Naive thymus-derived CD4-positive, alpha-beta T cell (primary cell): ENCODE results near the gene SYNPO2L. TPM values are rescaled to one million over a fixed set of nuclear protein-coding genes. Genes with fewer than 3 reads are reported as not detected.
"Not testable (repeated sequence)": the region's sequence is repeated elsewhere in the genome, so short reads cannot be mapped to it uniquely, and the experiment has no call there.

Source experiments
- ATAC-seq: fragments of 150-1000 bp; cut with Tn5 transposase; 2 replicates; pipeline ENCODE4 v1.10.0; 2021; ENCODE audit warnings: mild to moderate bottlenecking, moderate library complexity
- CTCF ChIA-PET: fragments of 350-600 bp; sonication (Branson Sonifier 250); formaldehyde crosslinking; loops from one replicate; lab custom pipeline; 2021; ENCODE audit warnings: antibody characterized with exemption; lab: Charles Lee
- POLR2A ChIA-PET: fragments of 350-600 bp; sonication (Branson Sonifier 250); formaldehyde crosslinking; loops from one replicate; lab custom pipeline; 2021; ENCODE audit warnings: antibody characterized with exemption, inconsistent platforms; lab: Charles Lee
- DNase-seq, 9 donors: peaks; one replicate each; pipeline versions ENCODE4 v3.0.0 to v3.0.0-alpha.2; 2020 to 2022; ENCODE audit warnings: mixed read lengths in 1 of 9
- H3K27ac ChIP-seq: one replicate; pipeline ENCODE4 v1.7.0; 2013; ENCODE audit warnings: mild to moderate bottlenecking, low read depth, low read length, moderate library complexity
- H3K27me3 ChIP-seq, 2 donors: one replicate each; pipeline ENCODE4 v1.7.0; 2013; ENCODE audit warnings: low read length in 2 of 2, mild to moderate bottlenecking in 2 of 2, moderate library complexity in 2 of 2; ENCODE audit not compliant: control insufficient read depth in 2 of 2, insufficient read depth in 2 of 2
- H3K36me3 ChIP-seq, 3 experiments: 1 replicate in 2 of 3; 2 replicates in 1 of 3; pipeline ENCODE4 v1.7.0; 2013; ENCODE audit warnings: low read length in 3 of 3, mild to moderate bottlenecking in 3 of 3, moderate library complexity in 1 of 3; ENCODE audit not compliant: insufficient read depth in 3 of 3, control insufficient read depth in 2 of 3
- H3K4me1 ChIP-seq, 2 donors: one replicate each; pipeline ENCODE4 v1.7.0; 2013; ENCODE audit warnings: low read length in 2 of 2, mild to moderate bottlenecking in 2 of 2, moderate library complexity in 1 of 2; ENCODE audit not compliant: control insufficient read depth in 2 of 2, insufficient read depth in 2 of 2
- H3K4me3 ChIP-seq: 2 replicates; pipeline ENCODE4 v1.7.0; 2013; ENCODE audit warnings: mild to moderate bottlenecking, low read length
- H3K9me3 ChIP-seq, 3 experiments: 1 replicate in 2 of 3; 2 replicates in 1 of 3; pipeline ENCODE4 v1.7.0; 2013; ENCODE audit warnings: low read length in 3 of 3; ENCODE audit not compliant: control insufficient read depth in 2 of 3
- H3K27ac Mint-ChIP-seq, 9 donors: one replicate each; pipeline ENCODE4 v1.8.0; 2020 to 2022; ENCODE audit warnings: mixed read lengths in 9 of 9, mild to moderate bottlenecking in 8 of 9, moderate library complexity in 5 of 9, inconsistent platforms in 2 of 9
- H3K27me3 Mint-ChIP-seq, 5 donors: one replicate each; pipeline ENCODE4 v1.8.0; 2021 to 2022; ENCODE audit warnings: mixed read lengths in 5 of 5, mild to moderate bottlenecking in 1 of 5
- H3K36me3 Mint-ChIP-seq, 5 donors: one replicate each; pipeline ENCODE4 v1.8.0; 2020 to 2022; ENCODE audit warnings: mixed read lengths in 5 of 5, mild to moderate bottlenecking in 3 of 5, inconsistent platforms in 1 of 5
- H3K4me1 Mint-ChIP-seq, 7 donors: one replicate each; pipeline ENCODE4 v1.8.0; 2020 to 2022; ENCODE audit warnings: mixed read lengths in 7 of 7, mild to moderate bottlenecking in 3 of 7, inconsistent platforms in 1 of 7
- H3K4me3 Mint-ChIP-seq, 10 donors: one replicate each; pipeline ENCODE4 v1.8.0; 2020 to 2022; ENCODE audit warnings: mild to moderate bottlenecking in 10 of 10, mixed read lengths in 10 of 10, moderate library complexity in 6 of 10, inconsistent platforms in 2 of 10
- H3K9me3 Mint-ChIP-seq, 11 donors: one replicate each; pipeline ENCODE4 v1.8.0; 2020 to 2022; ENCODE audit warnings: mixed read lengths in 11 of 11, mild to moderate bottlenecking in 4 of 11, inconsistent platforms in 1 of 11, moderate library complexity in 1 of 11
- intact Hi-C, 2 donors: fragments of 100-400 bp; cut with micrococcal nuclease; formaldehyde crosslinking; loops; one replicate each; pipeline ENCODE4 v1.15.1; 2023
- polyA plus RNA-seq, 2 donors: library from polyadenylated mRNA; unstranded; fragments of 300-500 nt; fragmentation: Illumina TruSeq; gene quantifications; one replicate each; pipeline ENCODE4 v1.2.3, GENCODE V29; 2021
- total RNA-seq, 6 experiments: library from RNA in 5 of 6; stranded (reverse) in 5 of 6; gene quantifications; 1 replicate in 5 of 6; 2 replicates in 1 of 6; pipeline ENCODE4 v1.2.3 and lab custom pipeline; 2021 to 2026

SYNPO2L gene
- total and polyA plus RNA-seq, 7 experiments from 2014 or later: 0.08 to 0.12 TPM; not detected in 5

- DNase-seq, H3K4me3 Mint-ChIP-seq, H3K4me3 ChIP-seq, H3K4me1 Mint-ChIP-seq, H3K27ac ChIP-seq, H3K9me3 ChIP-seq, CTCF ChIA-PET, H3K27ac Mint-ChIP-seq, intact Hi-C loops, H3K27me3 ChIP-seq, H3K27me3 Mint-ChIP-seq, ATAC-seq, H3K9me3 Mint-ChIP-seq, H3K36me3 ChIP-seq, H3K4me1 ChIP-seq, POLR2A ChIA-PET: not testable (repeated sequence)
- peaks cover 0 to 18% (median 5%) of the 10 kb centered on the region in 5 donors for H3K36me3 Mint-ChIP-seq
Observed at GRCh38 chr10:73687641-73688040, 31.8 kb upstream of the SYNPO2L start.

GRCh38 chr10:73674546-73674945, 18.7 kb upstream of the SYNPO2L start:
- H3K36me3 ChIP-seq, H3K4me3 Mint-ChIP-seq, H3K9me3 Mint-ChIP-seq, CTCF ChIA-PET, POLR2A ChIA-PET, H3K4me1 Mint-ChIP-seq, H3K9me3 ChIP-seq, intact Hi-C loops, H3K27ac ChIP-seq, H3K4me1 ChIP-seq, H3K36me3 Mint-ChIP-seq, DNase-seq, H3K27me3 ChIP-seq, H3K27ac Mint-ChIP-seq, ATAC-seq, H3K4me3 ChIP-seq, H3K27me3 Mint-ChIP-seq: not testable (repeated sequence)

- intact Hi-C loops, H3K27ac ChIP-seq, H3K27me3 ChIP-seq, ATAC-seq, DNase-seq, H3K9me3 ChIP-seq, H3K36me3 ChIP-seq, CTCF ChIA-PET, H3K27ac Mint-ChIP-seq, H3K27me3 Mint-ChIP-seq, H3K4me3 Mint-ChIP-seq, H3K4me1 ChIP-seq, H3K4me1 Mint-ChIP-seq, H3K4me3 ChIP-seq, H3K36me3 Mint-ChIP-seq, POLR2A ChIA-PET, H3K9me3 Mint-ChIP-seq: not testable (repeated sequence)
Observed at GRCh38 chr10:73668378-73668777, 12.5 kb upstream of the SYNPO2L start.

- H3K36me3 ChIP-seq, H3K27me3 Mint-ChIP-seq, H3K9me3 Mint-ChIP-seq, H3K4me3 Mint-ChIP-seq, H3K27ac ChIP-seq, H3K36me3 Mint-ChIP-seq, H3K27ac Mint-ChIP-seq, intact Hi-C loops, POLR2A ChIA-PET, H3K27me3 ChIP-seq, H3K9me3 ChIP-seq, H3K4me1 ChIP-seq, H3K4me1 Mint-ChIP-seq, H3K4me3 ChIP-seq, CTCF ChIA-PET, DNase-seq, ATAC-seq: not testable (repeated sequence)
Observed at GRCh38 chr10:73666153-73666809, 10.5 kb upstream of the SYNPO2L start.

- H3K36me3 ChIP-seq, H3K36me3 Mint-ChIP-seq, H3K27me3 ChIP-seq, intact Hi-C loops, H3K27me3 Mint-ChIP-seq, H3K4me1 ChIP-seq, POLR2A ChIA-PET, ATAC-seq, H3K9me3 Mint-ChIP-seq, H3K9me3 ChIP-seq, CTCF ChIA-PET, H3K27ac Mint-ChIP-seq, H3K27ac ChIP-seq, H3K4me1 Mint-ChIP-seq, H3K4me3 Mint-ChIP-seq, H3K4me3 ChIP-seq, DNase-seq: not testable (repeated sequence)
Observed at GRCh38 chr10:73665581-73665980, 9.8 kb upstream of the SYNPO2L start.

- H3K4me1 ChIP-seq, H3K9me3 Mint-ChIP-seq, DNase-seq, H3K36me3 Mint-ChIP-seq, H3K27ac ChIP-seq, H3K27ac Mint-ChIP-seq, ATAC-seq, H3K4me1 Mint-ChIP-seq, POLR2A ChIA-PET, H3K27me3 ChIP-seq, H3K4me3 Mint-ChIP-seq, H3K36me3 ChIP-seq, intact Hi-C loops, H3K4me3 ChIP-seq, CTCF ChIA-PET, H3K27me3 Mint-ChIP-seq, H3K9me3 ChIP-seq: not testable (repeated sequence)
Observed at GRCh38 chr10:73664156-73665040, 8.6 kb upstream of the SYNPO2L start.

GRCh38 chr10:73663621-73664020, 7.8 kb upstream of the SYNPO2L start:
- H3K36me3 ChIP-seq, intact Hi-C loops, H3K4me3 ChIP-seq, H3K4me3 Mint-ChIP-seq, H3K4me1 ChIP-seq, H3K9me3 ChIP-seq, H3K27me3 Mint-ChIP-seq, H3K9me3 Mint-ChIP-seq, H3K27ac Mint-ChIP-seq, ATAC-seq, H3K36me3 Mint-ChIP-seq, CTCF ChIA-PET, DNase-seq, H3K27ac ChIP-seq, POLR2A ChIA-PET, H3K4me1 Mint-ChIP-seq, H3K27me3 ChIP-seq: not testable (repeated sequence)
